GM12875 (cell line): ENCODE measurements around the gene TMC1.

ENCODE experiments used
- H3K4me3 ChIP-seq: one replicate; pipeline ENCODE4 v1.5.1; 2011; ENCODE audit warnings: low read depth, low read length, control low read depth
- CTCF ChIP-seq: IDR thresholded peaks from 2 replicates; pipeline ENCODE4 v1.5.1; 2011; ENCODE audit warnings: low read depth, mild to moderate bottlenecking, control low read depth, inconsistent platforms, low read length, moderate library complexity, borderline replicate concordance; ENCODE audit not compliant: insufficient read depth

The TMC1 gene

GRCh38 chr9:72872718-72873117 lies 351.3 kb downstream of the TMC1 start:
- no peak overlapping the region for H3K4me3 ChIP-seq
- no peak for TF ChIP-seq CTCF

- H3K4me3 ChIP-seq, result no peak overlapping the region
- TF ChIP-seq CTCF, result no peak
These were observed 352.0 kb downstream of the TMC1 start for GRCh38 chr9:72873456-72873855.

- no peak for TF ChIP-seq CTCF
- H3K4me3 ChIP-seq, result no peak overlapping the region
These were observed 352.9 kb downstream of the TMC1 start for GRCh38 chr9:72874344-72874743.

GRCh38 chr9:72875221-72875620 lies 353.8 kb downstream of the TMC1 start:
- H3K4me3 ChIP-seq, result no peak overlapping the region
- TF ChIP-seq CTCF, result no peak

- TF ChIP-seq CTCF, result no peak
- H3K4me3 ChIP-seq, result no peak overlapping the region
These were observed 359.4 kb downstream of the TMC1 start for GRCh38 chr9:72880821-72881220.

- no peak overlapping the region for H3K4me3 ChIP-seq
- no peak for TF ChIP-seq CTCF
These were observed 360.8 kb downstream of the TMC1 start for GRCh38 chr9:72882117-72882775.

GRCh38 chr9:72883875-72884274 lies 362.5 kb downstream of the TMC1 start:
- no peak for TF ChIP-seq CTCF
- H3K4me3 ChIP-seq, result no peak overlapping the region
